Measurements from ENCODE around the gene SYT1. TPM values are rescaled to one million over a fixed set of nuclear protein-coding genes. Genes with fewer than 3 reads are reported as not detected.

SYT1 gene
- total RNA-seq, 1 donor from 2014 or later, result 33.2 TPM

DNA sequence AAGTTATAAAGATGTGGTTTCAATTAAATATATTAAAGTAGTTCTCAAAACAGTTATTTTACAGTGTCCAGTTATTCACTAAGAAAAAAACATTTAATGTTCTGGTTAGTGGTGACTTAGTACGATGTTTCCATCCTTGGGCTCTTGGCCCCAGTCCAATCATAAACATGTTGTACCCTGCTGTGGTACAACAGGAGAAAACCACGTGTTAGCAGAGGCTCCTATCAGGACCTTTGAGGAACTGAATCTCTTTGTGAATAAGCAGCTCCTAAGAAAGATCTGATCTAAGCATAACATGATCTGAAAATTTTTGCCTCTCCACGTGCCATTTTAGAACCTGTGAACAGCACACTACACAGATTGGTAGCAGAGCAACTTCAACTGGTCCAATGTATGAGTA is 234.0 kb downstream of the SYT1 start:
- Mint-ChIP-seq H3K27ac (ENCODE audit: unreplicated experiment) (no peak overlapping the region), H3K9me3 (ENCODE audit: unreplicated experiment) (no peaks in the 10 kb centered on the region), H3K4me3 (ENCODE audit: unreplicated experiment) (no peak overlapping the region), H3K36me3 (ENCODE audit: low read depth, unreplicated experiment) (no peaks in the 10 kb centered on the region), H3K4me1 (ENCODE audit: low read depth, unreplicated experiment) (no peaks in the 10 kb centered on the region), H3K27me3 (ENCODE audit: low read depth, unreplicated experiment) (no peaks in the 10 kb centered on the region)
- TF ChIP-seq, protein P1, sequence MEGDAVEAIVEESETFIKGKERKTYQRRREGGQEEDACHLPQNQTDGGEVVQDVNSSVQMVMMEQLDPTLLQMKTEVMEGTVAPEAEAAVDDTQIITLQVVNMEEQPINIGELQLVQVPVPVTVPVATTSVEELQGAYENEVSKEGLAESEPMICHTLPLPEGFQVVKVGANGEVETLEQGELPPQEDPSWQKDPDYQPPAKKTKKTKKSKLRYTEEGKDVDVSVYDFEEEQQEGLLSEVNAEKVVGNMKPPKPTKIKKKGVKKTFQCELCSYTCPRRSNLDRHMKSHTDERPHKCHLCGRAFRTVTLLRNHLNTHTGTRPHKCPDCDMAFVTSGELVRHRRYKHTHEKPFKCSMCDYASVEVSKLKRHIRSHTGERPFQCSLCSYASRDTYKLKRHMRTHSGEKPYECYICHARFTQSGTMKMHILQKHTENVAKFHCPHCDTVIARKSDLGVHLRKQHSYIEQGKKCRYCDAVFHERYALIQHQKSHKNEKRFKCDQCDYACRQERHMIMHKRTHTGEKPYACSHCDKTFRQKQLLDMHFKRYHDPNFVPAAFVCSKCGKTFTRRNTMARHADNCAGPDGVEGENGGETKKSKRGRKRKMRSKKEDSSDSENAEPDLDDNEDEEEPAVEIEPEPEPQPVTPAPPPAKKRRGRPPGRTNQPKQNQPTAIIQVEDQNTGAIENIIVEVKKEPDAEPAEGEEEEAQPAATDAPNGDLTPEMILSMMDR (IDR thresholded peaks at IDR 0.05; ENCODE audit: insufficient read depth, low read depth, low read length), result no peak
- no peak overlapping the region for H3K4me3 ChIP-seq (ENCODE audit: insufficient read depth, low read depth, low read length)
- H4K20me1 ChIP-seq (ENCODE audit: insufficient read depth, low read length), result no peaks in the 10 kb centered on the region
- H3K4me1 ChIP-seq (ENCODE audit: insufficient read depth, low read length), result no peaks in the 10 kb centered on the region
- H3K9ac ChIP-seq (ENCODE audit: low read length), result no peak overlapping the region
- H3K79me2 ChIP-seq (ENCODE audit: insufficient read depth, low read length), result no peaks in the 10 kb centered on the region
- no peak overlapping the region for H3K27ac ChIP-seq (ENCODE audit: low read depth, low read length)
- no peak overlapping the region for H3K4me2 ChIP-seq (ENCODE audit: low read length)
- no peaks in the 10 kb centered on the region for H3K36me3 ChIP-seq (ENCODE audit: insufficient read depth, low read length)
- no peaks in the 10 kb centered on the region for H3K27me3 ChIP-seq (ENCODE audit: insufficient read depth, low read length)
- FAIRE-seq, result no peak
- H2AFZ ChIP-seq (ENCODE audit: low read depth, low read length), result no peak overlapping the region
- H3K9me3 ChIP-seq (ENCODE audit: insufficient read depth, low read depth, low read length), result no peaks in the 10 kb centered on the region
- DNase-seq (ENCODE audit: low read depth), result no peak

- Histone ChIP-seq H3K4me3 (ENCODE audit: insufficient read depth, low read depth, low read length) (no peak overlapping the region), H3K27me3 (ENCODE audit: insufficient read depth, low read length) (no peaks in the 10 kb centered on the region), H3K27ac (ENCODE audit: low read depth, low read length) (no peak overlapping the region), H3K36me3 (ENCODE audit: insufficient read depth, low read length) (no peaks in the 10 kb centered on the region), H2AFZ (ENCODE audit: low read depth, low read length) (no peak overlapping the region), H3K79me2 (ENCODE audit: insufficient read depth, low read length) (no peaks in the 10 kb centered on the region), H3K9me3 (ENCODE audit: insufficient read depth, low read depth, low read length) (no peaks in the 10 kb centered on the region), H3K4me1 (ENCODE audit: insufficient read depth, low read length) (no peaks in the 10 kb centered on the region), H3K9ac (ENCODE audit: low read length) (no peak overlapping the region), H4K20me1 (ENCODE audit: insufficient read depth, low read length) (no peaks in the 10 kb centered on the region), H3K4me2 (ENCODE audit: low read length) (no peak overlapping the region)
- FAIRE-seq (no peak), DNase-seq (ENCODE audit: low read depth) (no peak)
- H3K4me1 Mint-ChIP-seq (ENCODE audit: low read depth, unreplicated experiment), result no peaks in the 10 kb centered on the region
- H3K36me3 Mint-ChIP-seq (ENCODE audit: low read depth, unreplicated experiment), result no peaks in the 10 kb centered on the region
- TF ChIP-seq, protein P1 (IDR thresholded peaks at IDR 0.05; ENCODE audit: insufficient read depth, low read depth, low read length), result no peak
- no peak for TF ChIP-seq EZH2 (IDR thresholded peaks at IDR 0.05; ENCODE audit: insufficient read depth, low read length)
- no peaks in the 10 kb centered on the region for H3K9me3 Mint-ChIP-seq (ENCODE audit: unreplicated experiment)
- H3K4me3 Mint-ChIP-seq (ENCODE audit: unreplicated experiment), result no peak overlapping the region
- H3K27me3 Mint-ChIP-seq (ENCODE audit: low read depth, unreplicated experiment), result no peaks in the 10 kb centered on the region
- no peak overlapping the region for H3K27ac Mint-ChIP-seq (ENCODE audit: unreplicated experiment)
These were observed 244.4 kb downstream of the SYT1 start for GRCh38 chr12:79108962-79109361.

DNA sequence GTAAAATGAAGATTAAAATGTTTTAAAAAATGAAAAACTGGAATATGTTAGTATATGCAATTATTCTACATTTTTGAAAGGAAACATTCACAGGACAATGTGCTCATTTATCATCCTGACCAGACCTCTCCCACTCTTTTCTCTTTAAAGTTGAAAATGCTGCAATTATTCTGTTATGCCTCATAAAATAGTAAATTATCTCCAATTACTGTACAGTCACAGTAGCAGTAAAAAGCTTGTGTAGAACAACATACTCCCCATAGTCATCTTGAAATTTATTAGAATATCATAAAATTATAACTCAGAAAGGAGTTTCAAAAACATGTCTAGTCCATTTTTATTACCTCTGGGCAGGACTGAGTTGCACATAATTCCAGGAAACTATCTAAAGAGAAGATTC is 250.3 kb downstream of the SYT1 start:
- Mint-ChIP-seq H3K4me3 (ENCODE audit: unreplicated experiment) (no peak overlapping the region), H3K27ac (ENCODE audit: unreplicated experiment) (no peak overlapping the region), H3K27me3 (ENCODE audit: low read depth, unreplicated experiment) (no peaks in the 10 kb centered on the region), H3K4me1 (ENCODE audit: low read depth, unreplicated experiment) (no peaks in the 10 kb centered on the region), H3K9me3 (ENCODE audit: unreplicated experiment) (no peaks in the 10 kb centered on the region), H3K36me3 (ENCODE audit: low read depth, unreplicated experiment) (no peaks in the 10 kb centered on the region)
- H3K4me2 ChIP-seq (ENCODE audit: low read length), result no peak overlapping the region
- H3K27me3 ChIP-seq (ENCODE audit: insufficient read depth, low read length), result no peaks in the 10 kb centered on the region
- H3K27ac ChIP-seq (ENCODE audit: low read depth, low read length), result no peak overlapping the region
- TF ChIP-seq, protein P1 (IDR thresholded peaks at IDR 0.05; ENCODE audit: insufficient read depth, low read depth, low read length), result no peak
- TF ChIP-seq EZH2 (IDR thresholded peaks at IDR 0.05; ENCODE audit: insufficient read depth, low read length), result no peak
- no peak overlapping the region for H2AFZ ChIP-seq (ENCODE audit: low read depth, low read length)
- no peaks in the 10 kb centered on the region for H3K79me2 ChIP-seq (ENCODE audit: insufficient read depth, low read length)
- no peak for DNase-seq (ENCODE audit: low read depth)
- H3K9me3 ChIP-seq (ENCODE audit: insufficient read depth, low read depth, low read length), result no peaks in the 10 kb centered on the region
- no peak overlapping the region for H3K4me3 ChIP-seq (ENCODE audit: insufficient read depth, low read depth, low read length)
- H3K9ac ChIP-seq (ENCODE audit: low read length), result no peak overlapping the region
- no peak for FAIRE-seq
- no peaks in the 10 kb centered on the region for H3K4me1 ChIP-seq (ENCODE audit: insufficient read depth, low read length)
- H4K20me1 ChIP-seq (ENCODE audit: insufficient read depth, low read length), result no peaks in the 10 kb centered on the region
- no peaks in the 10 kb centered on the region for H3K36me3 ChIP-seq (ENCODE audit: insufficient read depth, low read length)

Data from astrocyte (in vitro differentiated cells and primary cell).